HG03045 (cell line): Measurements from ENCODE around the gene ANKRD24.
"Not testable (repeated sequence)": the region's sequence is repeated elsewhere in the genome, so short reads cannot be mapped to it uniquely, and the experiment has no call there.

Experiments used
- ATAC-seq: cut with Tn5 transposase; IDR thresholded peaks from one replicate; pipeline ENCODE4 v1.9.1; 2021; ENCODE audit warnings: mild to moderate bottlenecking, moderate library complexity; ENCODE audit not compliant: unreplicated experiment

The ANKRD24 gene

GRCh38 chr19:4182084-4182810 lies at the start of gene ANKRD24, which contains the start of gene SIRT6:
Gene ANKRD24, plus strand, starts transcription at chr19:4182689. Its CDS starts 3,737 bp downstream, at chr19:4186426.
Gene SIRT6, minus strand, starts transcription at chr19:4182563. Its CDS starts 24 bp downstream, at chr19:4182539.
- peak; percentile 66 for ATAC-seq

- no peak for ATAC-seq
These were observed 48.1 kb upstream of the ANKRD24 start for GRCh38 chr19:4134351-4134750.

DNA sequence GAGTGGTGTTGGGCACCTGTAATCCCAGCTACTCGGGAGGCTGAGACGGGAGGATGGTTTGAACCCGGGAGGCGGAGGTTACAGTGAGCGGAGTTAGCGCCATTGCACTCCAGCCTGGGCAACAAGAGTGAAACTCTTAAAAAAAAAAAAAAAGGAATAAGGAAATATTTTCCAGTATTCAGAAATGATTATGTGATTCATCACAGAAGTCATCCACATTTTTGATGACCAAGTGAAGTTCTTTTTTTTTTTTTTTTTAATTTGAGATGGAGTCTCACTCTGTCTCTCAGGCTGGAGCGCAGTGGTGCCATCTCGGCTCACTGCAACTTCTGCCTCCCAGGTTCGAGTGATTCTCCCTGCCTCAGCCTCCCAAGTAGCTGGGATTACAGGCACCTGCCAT lies 47.1 kb upstream of the ANKRD24 start:
- ATAC-seq, result not testable (repeated sequence)

- ATAC-seq, result no peak
These were observed 45.8 kb upstream of the ANKRD24 start for GRCh38 chr19:4136680-4137088.

GRCh38 chr19:4138445-4138844 lies 44.0 kb upstream of the ANKRD24 start:
- no peak for ATAC-seq

GRCh38 chr19:4139614-4140236 lies 42.8 kb upstream of the ANKRD24 start:
- ATAC-seq, result no peak

DNA sequence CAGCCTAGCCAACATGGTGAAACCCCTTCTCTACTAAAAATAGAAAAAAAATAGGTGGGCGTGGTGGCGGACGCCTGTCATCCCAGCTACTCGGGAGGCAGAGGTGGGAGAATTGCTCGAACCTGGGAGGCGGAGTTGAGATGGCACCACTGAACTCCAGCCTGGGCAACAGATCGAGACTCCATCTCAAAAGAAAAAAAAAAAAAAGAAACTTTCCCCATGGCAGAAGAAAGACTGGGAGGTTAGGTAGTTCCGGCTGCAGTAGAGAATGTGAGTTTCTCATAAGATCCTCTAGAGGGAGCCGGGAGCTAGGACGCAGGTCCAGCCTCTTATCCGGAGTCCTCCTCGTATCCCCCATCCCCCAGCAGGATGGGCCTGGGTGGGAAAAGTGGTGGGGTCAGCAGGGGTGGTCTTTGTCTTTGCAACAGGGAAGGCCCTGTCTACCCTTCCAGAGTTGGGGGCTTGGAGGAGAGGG lies 42.2 kb upstream of the ANKRD24 start:
- no peak for ATAC-seq

GRCh38 chr19:4142916-4143315 lies 39.6 kb upstream of the ANKRD24 start:
- ATAC-seq, result not testable (repeated sequence)

GRCh38 chr19:4144666-4145249 lies 37.7 kb upstream of the ANKRD24 start:
- no peak for ATAC-seq

DNA sequence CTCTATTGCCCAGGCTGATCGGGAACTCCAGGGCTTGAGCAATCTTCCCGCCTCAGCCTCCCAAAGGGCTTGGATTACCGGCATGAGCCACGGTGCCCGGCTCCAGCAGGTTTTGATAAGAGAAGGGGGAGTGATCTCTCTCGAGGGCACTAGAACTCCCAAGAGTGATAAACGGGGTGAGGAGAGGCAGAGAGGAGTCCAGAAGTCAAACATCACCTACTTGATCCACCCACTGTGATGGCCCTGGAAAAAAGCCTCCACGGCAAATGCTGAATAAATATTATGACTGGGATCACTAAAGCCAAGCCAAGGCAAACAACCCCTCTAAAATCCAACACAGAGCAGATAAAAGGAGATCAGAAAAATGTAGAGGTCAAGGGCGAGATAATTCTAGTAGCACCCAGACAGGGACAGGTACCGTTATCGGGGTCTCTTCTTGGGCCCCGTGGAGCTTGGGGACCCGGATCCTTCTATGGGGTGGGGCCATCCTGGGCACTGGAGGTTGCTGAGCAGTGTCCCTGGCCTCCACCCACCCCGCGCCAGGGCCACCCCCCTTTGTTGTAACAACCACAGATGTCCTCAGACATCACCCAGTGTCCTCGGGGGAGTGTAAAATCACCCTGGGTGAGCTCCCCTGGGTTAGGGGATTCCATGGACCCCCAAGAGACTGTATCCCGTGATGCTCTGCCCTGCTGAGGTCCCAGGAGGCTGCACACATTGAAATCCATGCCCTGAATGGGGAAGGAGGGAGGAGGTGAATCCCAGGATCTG lies 32.8 kb upstream of the ANKRD24 start:
- ATAC-seq, result no peak

DNA sequence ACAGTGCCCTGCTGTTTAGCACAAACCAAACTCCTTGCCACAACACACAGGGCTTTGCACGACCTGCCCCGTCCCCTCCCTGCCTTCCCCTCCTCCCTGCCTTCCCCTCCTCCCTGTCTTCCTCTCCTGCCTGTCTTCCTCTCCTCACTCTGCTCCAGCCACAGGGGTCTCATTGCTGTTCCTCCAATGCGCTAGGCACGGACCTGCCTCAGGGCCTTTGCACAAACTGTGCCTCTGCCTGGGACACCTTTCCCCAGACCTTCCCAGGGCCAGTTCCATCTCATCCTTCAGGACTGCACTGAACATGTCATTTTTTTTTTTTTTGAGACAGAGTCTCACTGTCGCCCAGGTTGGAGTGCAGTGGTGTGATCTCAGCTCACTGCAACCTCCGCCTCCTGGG lies 30.9 kb upstream of the ANKRD24 start:
- no peak for ATAC-seq

DNA sequence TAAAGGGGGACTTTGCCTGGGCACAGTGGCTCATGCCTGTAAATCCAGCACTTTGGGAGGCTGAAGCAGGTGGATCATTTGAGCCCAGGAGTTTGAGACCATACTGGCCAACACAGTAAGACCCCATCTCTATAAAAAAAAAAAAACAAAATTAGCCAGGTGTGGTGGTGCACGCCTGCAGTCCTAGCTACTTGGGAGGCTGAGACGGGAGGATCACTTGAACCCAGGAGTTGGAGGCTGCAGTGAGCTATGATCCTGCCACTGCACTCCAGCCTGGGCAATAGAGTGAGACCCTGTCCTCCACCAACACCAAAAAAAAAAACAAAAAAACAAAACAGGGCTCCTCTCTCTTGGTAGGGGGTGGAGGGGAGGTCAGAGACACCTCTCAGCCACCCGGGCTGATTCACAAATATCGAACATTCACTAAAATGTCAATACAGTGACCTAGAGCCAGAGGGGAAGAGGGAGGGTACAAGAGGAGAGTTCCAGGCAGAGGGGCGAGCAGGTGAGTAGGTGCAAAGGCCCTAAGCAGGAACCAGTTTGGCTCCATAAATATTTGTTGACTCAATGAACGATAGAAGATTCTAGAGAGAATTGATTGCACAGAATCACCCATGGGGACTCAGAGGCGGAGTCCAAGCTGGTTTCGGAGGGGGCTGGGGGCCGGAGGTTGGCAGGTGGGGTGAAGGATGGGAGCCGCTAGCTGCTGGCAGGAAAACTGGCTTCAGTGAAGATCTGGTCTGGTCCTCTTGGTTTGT lies 30.1 kb upstream of the ANKRD24 start:
- ATAC-seq, result no peak

DNA sequence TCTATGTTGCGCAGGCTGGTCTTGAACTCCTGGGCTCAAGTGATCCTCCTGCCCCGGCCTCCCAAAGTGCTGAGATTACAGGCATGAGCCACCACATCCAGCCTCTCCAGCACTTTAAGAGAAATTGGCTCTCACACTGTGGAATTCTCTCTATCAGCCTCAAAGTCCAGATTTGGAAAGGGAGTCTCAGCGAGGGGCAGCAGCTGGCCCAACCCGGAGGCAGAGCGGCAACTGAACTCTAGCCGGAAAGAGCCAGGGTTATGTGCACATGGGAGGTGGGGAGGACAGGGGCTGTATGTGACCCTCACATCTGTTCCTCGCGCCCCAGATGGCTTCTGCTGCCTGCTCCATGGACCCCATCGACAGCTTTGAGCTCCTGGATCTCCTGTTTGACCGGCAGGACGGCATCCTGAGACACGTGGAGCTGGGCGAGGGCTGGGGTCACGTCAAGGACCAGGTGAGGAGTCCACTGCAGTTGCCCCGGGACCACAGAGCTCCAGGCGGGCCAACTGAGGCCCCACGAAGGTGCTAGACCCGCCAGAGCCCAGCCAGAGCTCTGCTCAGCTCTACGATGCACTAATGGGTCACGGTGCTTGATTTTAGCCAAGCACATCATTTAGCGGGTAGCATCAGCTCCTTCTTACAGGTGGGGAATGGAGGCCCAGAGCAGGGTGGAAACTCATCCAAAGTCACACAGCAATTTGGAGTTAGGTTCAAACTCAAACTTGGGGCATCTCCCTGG lies 27.7 kb upstream of the ANKRD24 start:
- no peak for ATAC-seq

DNA sequence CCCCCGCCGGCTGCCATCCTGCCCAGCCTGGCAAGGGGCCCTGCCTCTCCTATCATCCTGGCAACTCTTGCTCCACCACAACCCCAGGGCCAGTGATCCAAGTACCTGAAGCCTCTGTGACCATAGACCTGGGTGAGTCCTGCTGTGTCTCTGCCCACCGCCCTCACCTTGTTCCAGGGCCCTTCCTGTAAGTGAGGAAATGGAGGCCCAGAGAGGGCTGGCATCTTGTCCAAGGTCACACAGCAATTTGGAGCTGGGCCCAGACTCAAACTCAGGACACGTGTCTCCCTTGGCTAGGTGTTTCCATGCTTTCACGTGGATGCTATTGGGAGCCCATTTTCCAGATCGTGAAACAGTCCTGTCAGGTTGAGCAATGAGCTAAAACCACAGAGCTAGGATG lies 25.3 kb upstream of the ANKRD24 start:
- ATAC-seq, result no peak

- not testable (repeated sequence) for ATAC-seq
These were observed 24.5 kb upstream of the ANKRD24 start for GRCh38 chr19:4157971-4158370.

DNA sequence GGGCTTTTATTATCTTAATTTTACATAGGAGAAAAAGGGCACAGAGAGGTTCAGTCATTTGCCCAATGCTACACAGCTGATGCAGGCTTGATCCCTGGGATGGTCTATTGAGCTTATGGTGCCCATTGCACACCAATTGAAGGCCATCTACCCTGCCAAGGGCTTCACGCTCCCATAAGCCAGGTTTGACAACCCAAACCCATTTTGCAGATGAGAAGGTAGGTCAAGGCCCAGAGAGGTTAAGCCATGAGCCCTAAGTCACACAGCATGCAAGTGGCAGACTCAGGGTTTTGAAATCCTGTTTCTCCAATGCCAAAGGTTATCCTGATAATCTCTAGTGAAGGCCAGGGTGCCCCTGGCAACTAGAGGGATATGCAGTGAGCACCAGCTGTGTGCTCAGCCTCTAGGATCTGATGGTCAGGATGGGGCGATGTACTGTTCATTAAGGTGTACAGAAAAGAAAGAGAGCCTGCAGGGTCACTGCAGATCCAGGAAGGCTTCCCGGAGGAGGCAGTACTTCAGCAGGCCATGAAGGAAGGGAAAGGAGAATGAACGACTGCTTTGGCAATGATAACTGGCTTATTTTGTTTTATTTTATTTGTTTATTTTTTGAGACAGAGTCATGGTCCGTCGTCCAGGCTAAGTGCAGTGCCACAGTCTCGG lies 20.9 kb upstream of the ANKRD24 start:
- no peak for ATAC-seq

- ATAC-seq, result no peak
These were observed 18.2 kb upstream of the ANKRD24 start for GRCh38 chr19:4164262-4164661.

DNA sequence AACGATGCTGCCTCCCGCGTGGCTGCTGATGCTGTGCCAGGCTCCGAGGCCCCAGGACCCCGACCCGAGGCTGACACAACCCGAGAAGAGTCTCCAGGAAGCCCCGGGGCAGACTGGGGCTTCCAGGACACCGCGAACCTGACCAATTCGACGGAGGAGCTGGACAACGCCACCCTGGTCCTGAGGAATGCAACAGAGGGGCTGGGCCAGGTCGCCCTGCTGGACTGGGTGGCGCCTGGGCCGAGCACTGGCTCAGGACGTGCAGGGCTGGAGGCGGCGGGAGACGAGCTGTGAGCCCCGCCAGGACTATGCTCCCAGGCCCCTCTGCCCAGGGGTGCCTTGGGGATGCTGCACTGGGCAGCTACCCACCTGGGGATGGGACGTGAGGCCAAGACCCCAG lies 10.8 kb upstream of the ANKRD24 start:
- no peak for ATAC-seq

GRCh38 chr19:4172861-4173473 lies 9.5 kb upstream of the ANKRD24 start:
- ATAC-seq, result no peak
